KG1 (cell line): ENCODE results near the gene ABCD1.
"Not testable (repeated sequence)": the region's sequence is repeated elsewhere in the genome, so short reads cannot be mapped to it uniquely, and the experiment has no call there.

Source experiments
- DNase-seq: peaks from one replicate; lab custom pipeline; 2025; lab: John Stamatoyannopoulos, UW

The ABCD1 gene

DNA sequence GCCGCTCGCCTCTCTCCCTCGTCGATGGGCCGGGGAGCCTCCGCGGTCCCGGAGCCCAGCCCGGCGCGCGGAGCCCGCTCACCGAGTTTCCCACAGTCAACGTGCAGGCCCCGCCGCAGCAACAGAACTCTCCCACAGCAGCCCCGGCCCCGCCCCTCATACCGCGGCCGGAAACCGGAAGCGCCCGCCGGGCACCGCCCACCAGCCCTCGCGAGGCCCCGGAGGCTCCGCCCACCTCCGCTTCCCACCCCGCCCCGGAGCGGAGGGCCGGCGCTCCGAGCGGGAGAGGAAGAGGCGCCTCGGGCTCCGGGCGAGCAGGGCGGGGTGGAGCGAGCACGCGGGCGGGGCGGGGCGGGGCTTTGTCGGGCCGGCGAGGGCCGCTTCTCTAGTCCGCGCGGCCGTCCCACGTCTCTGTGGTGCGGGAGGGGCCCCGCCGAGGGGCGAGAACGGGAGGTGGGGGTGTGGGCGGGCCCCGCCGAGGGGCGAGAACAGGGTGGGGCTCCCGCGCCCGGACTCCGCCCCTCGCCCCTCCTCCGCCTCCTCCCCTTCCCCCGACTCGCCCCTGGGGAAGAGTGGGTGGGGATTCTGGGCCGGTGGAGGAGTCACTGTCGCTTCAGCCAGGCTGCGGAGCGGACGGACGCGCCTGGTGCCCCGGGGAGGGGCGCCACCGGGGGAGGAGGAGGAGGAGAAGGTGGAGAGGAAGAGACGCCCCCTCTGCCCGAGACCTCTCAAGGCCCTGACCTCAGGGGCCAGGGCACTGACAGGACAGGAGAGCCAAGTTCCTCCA lies at the start of gene ABCD1, which contains the start of gene BCAP31:
Gene ABCD1 (plus strand): TSS at position 605 of the 787 bp plus-strand sequence. CDS start 411 bp downstream, outside the sequence.
Gene BCAP31 (minus strand): TSS at position 136 of the 787 bp plus-strand sequence. CDS start 1,143 bp downstream, outside the sequence.
- DNase-seq, result peak; percentile 41

DNA sequence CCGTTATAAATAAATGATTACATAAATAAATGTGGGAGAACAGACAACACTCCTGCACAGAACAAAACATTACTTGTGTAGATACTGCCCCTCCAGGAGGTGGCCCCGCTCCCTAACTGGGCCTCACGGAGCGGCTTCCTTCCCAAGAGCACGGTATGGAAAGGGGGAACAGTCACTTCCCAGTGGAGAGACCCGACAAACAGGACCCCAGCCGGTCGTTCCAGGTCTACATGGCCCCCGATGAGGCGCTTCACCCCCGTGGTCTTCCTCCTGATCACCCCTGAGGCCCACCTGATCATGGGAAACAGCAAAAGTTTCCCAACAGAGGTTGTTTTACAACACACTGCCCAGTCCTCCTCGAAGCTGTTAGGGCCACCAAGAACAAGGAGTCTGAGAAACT lies 43.5 kb upstream of the ABCD1 start:
- no peak for DNase-seq

GRCh38 chrX:153683486-153683885 lies 41.2 kb upstream of the ABCD1 start:
- not testable (repeated sequence) for DNase-seq

- DNase-seq, result no peak
These were observed 40.0 kb upstream of the ABCD1 start for GRCh38 chrX:153684467-153685155.

DNA sequence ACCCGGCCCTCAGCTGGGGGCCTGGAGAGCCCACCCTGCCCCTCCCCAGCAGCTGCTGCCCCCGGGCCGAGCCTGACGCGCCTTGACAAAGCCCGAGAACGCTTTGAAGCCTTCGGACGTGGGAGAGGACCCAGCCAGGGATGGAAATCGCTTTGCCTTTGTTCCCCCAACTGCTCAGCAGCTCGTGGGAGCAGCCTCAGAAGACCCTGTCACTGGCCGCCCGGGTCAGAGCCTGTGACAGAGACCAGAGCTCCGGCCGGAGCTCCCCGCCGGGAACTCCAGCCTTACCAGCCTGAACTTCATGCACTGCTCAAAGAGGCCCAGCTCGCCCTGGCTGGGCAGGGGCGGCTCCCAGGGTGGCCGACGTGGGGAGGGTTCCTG lies 39.5 kb upstream of the ABCD1 start:
- DNase-seq, result no peak

DNA sequence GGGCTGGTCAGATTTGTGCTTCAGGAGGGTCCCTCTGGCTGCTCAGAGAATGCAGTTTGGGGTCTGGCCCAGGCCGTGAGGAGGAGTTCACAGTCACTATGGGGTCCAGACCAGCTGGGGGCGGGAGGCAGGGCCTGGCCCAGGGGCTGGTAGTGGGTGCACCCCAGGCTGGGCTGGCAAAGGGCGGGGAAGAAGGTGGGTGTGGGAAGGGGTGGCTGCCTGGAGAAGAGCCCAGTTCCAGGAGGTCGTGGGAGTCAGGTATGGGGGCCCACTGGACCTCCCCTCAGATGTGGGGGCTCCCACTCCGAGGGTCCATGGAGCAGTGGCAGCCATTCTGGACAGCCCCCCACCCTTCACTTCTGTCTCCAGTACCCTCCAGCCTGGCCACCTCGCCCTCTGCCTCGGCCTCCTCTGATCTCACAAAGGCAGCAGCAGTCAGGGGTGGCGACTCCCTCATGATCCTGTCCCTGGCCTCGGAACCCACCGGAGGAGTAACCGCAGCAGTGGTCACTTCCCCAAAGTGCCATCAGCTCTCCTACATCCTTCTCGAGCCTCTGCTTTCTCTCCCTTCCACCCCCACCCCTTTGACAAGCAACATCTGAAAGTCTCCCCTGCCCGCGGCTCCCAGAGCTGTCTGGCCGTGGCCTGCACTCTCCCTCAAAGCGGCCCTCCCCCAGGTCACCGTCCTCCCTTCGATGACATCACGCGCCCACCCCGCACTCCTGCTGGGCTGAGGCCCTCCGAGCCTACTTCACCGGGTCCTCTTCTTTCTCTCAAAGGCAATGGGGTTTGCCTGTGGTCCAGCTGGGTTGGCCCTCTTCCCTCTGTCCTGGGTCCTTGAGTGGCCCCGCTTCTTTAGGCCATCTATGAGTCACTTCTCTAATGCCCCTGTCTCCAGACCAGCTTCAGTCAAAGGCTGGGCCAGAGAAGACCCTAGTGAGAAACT lies 38.6 kb upstream of the ABCD1 start:
- DNase-seq, result no peak

DNA sequence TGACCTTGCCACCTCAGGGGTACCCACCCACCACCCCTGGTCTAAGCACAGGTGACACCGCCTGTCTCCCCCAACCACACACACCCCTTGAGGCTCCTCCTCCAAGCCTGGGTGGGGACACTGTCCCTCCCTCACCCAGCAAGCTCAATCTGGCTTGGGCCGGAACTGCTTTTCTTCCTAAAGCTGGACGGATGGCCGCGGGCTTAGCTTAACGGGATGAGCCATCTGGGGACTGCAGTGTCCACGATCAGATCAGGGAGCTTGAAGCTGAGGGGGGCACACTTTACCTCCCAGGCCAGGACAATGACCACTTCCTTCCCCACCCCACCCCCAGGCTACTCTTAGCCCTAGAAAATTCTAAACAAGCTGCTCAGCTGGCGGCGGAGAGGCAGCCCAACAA lies 37.9 kb upstream of the ABCD1 start:
- no peak for DNase-seq

DNA sequence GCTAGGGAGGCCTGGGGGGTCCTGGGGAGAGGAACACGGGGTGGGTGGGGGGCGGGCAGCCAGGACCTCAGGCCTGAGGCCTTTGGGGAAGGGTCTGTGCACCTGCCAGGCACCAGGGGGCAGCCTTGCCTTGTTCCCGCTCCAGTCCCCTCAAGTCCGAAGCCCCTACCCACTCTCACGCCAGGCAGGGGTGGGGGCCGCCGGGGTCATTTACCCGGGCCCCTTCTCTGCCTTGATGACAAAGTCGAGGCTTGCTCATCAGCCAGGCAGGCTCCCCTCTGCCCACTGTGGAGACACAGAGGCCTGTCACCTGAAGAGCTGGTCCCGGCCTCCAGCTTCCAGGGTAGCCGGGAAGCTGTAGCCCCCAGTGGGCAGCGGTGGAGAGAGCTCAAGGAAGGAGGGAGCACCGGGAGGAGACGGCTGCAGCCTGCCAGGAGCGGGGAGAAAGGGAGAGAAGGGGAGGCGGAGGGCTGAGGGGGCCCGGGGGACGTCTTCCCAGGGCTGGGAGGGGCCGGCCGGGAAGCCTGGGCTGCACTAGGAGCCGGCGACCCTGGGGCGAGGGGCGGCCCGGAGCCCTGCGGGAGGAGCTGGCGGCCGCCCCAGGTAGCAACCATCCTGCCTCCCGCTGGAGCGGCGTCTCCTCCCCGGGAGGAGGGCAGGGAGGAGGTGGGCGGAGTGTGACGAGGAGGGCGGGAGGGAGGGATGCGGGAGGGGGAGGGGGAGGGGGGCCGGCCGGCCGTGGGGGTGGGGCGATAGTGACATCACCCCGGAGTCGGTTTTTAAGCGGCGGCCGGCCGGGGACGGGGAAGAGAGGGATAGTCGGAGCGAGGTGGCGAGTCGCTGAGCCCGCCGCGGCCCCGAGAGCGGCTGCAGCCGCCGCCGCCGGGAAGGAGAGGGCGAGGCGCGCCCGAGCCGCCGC lies 37.3 kb upstream of the ABCD1 start, which contains the start of gene SLC6A8:
Gene SLC6A8 (plus strand): TSS at position 806 of the 919 bp plus-strand sequence. CDS start 649 bp downstream, outside the sequence.
- no peak for DNase-seq

GRCh38 chrX:153688071-153688470 lies 36.6 kb upstream of the ABCD1 start:
- DNase-seq, result no peak

DNA sequence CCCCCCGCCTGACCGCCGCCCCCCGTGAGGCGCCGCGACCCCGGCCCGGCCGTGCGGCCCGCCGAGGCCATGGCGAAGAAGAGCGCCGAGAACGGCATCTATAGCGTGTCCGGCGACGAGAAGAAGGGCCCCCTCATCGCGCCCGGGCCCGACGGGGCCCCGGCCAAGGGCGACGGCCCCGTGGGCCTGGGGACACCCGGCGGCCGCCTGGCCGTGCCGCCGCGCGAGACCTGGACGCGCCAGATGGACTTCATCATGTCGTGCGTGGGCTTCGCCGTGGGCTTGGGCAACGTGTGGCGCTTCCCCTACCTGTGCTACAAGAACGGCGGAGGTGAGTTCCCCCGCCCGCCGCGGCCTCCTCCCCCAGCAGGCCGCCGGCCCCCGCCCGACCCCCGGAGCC lies 36.1 kb upstream of the ABCD1 start:
- DNase-seq, result no peak

DNA sequence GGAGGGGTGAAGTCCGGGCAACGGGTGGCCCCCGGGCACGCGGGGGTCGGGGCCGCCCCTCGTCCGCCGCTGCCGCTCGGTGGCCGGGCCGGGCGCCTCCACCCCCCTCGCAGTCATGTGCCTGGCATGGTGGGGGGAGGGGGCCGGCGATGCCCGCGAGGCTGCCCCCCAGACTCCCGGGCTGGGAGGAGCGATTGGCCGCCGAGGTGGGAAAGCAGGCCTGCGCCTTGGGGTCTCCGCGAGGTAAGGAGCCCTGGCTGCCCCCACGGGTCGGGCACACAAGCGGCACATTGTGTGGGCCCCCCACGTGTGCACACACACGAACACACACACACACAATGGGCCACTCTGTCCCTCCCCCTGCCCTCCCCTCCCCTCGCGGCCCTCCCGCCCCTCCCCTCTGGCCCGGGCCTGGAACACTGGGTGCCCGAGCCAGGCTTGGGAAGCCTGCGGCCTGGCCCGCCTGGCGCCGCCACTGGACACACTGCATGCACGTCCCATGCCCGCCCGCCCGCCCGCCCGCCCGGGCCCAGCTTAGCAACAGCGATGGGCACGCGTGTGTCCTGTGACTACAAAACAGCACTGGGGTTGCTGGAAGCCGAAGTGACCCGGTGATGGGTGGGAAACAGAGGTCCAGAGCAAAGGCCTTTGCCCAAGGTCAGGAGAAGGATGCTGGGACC lies 35.6 kb upstream of the ABCD1 start:
- no peak for DNase-seq

GRCh38 chrX:153689654-153690465 lies 34.8 kb upstream of the ABCD1 start:
- no peak for DNase-seq

DNA sequence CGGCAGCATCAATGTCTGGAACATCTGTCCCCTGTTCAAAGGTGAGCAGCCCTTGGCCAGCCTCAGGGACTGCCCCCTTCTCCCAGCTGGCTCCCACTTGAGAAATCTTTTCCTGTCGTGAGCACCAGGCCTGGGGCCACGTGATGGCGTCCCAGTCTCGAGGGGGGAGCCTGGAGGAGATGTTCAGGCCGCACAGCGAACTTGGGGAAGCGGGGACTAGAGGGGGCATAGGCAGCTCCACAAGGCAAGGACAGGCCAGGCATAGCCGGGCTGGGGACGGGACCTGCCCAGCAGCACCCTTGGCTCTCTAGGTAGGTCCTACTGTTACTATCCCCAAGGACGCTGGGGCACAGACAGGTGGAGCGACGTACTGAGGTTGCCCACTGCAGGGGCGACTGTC lies 34.2 kb upstream of the ABCD1 start:
- DNase-seq, result no peak

DNA sequence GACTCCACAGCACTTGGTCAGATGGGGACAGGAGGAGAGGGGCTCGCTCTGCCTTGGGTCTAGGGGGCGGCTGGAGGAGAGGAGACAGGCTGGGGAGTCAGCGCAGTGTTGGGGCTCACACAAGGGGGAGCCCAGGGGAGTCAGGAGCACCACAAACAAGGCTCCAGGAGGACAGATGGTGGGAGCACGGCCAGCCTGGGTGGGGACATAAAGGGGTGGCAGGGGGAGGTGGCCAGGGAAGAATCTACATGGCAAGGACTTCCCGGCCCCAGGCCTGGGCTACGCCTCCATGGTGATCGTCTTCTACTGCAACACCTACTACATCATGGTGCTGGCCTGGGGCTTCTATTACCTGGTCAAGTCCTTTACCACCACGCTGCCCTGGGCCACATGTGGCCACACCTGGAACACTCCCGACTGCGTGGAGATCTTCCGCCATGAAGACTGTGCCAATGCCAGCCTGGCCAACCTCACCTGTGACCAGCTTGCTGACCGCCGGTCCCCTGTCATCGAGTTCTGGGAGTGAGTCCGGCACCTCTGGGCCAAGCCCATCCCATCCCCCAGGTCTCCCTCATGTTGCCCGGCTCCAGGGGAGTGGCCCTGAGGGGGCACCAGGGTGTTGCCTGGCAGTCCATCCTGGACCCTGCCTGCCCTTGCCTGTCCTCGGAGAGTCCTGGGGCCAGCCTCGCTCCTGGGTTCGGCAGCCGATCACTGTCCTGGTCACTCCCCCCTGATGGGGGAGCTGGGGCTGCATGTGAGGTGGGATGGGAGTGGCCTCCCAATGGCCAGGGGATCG lies 33.4 kb upstream of the ABCD1 start:
- DNase-seq, result not testable (repeated sequence)

DNA sequence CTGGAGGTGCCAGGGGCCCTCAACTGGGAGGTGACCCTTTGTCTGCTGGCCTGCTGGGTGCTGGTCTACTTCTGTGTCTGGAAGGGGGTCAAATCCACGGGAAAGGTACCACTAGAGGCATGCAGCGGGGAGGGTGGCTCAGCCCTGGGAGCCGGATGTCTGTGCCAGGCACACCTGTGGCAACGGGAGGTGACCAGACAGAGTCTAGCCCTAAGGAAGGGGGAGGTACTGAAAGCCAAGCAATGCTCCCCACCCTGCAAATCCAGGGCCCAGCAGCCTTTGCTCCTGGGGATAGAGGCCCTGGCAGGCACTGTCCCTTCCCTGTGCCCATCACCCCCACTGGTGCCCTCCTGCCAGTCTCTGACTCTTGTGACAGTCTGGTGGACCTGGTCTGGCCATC lies 32.7 kb upstream of the ABCD1 start:
- no peak for DNase-seq

GRCh38 chrX:153692611-153693156 lies 32.0 kb upstream of the ABCD1 start:
- DNase-seq, result no peak

GRCh38 chrX:153693216-153694086 lies 31.2 kb upstream of the ABCD1 start:
- DNase-seq, result no peak
